ENCODE measurements around the gene CXCR6.

GRCh38 chr3:45946307-45946706 is 3.0 kb downstream of the CXCR6 start:
- TF ChIP-seq CTCF (tag by site-specific recombination; IDR thresholded peaks at IDR 0.05) = no peak
- TF ChIP-seq ZBTB7A (tag by site-specific recombination; IDR thresholded peaks at IDR 0.05; ENCODE audit: low read depth) = no peak
- no peak for TF ChIP-seq REPIN1 (tag by site-specific recombination; IDR thresholded peaks at IDR 0.05; ENCODE audit: low read depth)
- no peak for TF ChIP-seq ZNF423 (tag by site-specific recombination; IDR thresholded peaks at IDR 0.05)
- no peak for TF ChIP-seq MZF1 (tag by site-specific recombination; IDR thresholded peaks at IDR 0.05; ENCODE audit: borderline replicate concordance)
- no peak for TF ChIP-seq GLI4 (tag by site-specific recombination; IDR thresholded peaks at IDR 0.05)
- no peak for TF ChIP-seq TSHZ1 (tag by site-specific recombination; IDR thresholded peaks at IDR 0.05; ENCODE audit: borderline replicate concordance)
